SJSA1 (cell line): ENCODE measurements around the gene NSG1. TPM values are rescaled to one million over a fixed set of nuclear protein-coding genes. Genes with fewer than 3 reads are reported as not detected.

Source experiments
- DNase-seq, 2 experiments: peaks; one replicate each; pipeline ENCODE4 v3.0.0-alpha.2; 2015 to 2020; ENCODE audit warnings: low spot score in 2 of 2, low read depth in 1 of 2
- H3K27ac ChIP-seq: fragments of 250-450 bp; sonication (Bioruptor Pico); 2 replicates; pipeline ENCODE4 v1.5.1; 2020; ENCODE audit warnings: mild to moderate bottlenecking, moderate library complexity
- H3K27me3 ChIP-seq: fragments of 250-450 bp; sonication (Bioruptor Pico); replicated peaks from 2 replicates; pipeline ENCODE4 v1.5.1; 2020; ENCODE audit warnings: mild to moderate bottlenecking, moderate library complexity
- H3K36me3 ChIP-seq: fragments of 250-450 bp; sonication (Bioruptor Pico); 2 replicates; pipeline ENCODE4 v1.5.1; 2020; ENCODE audit warnings: mild to moderate bottlenecking
- H3K4me1 ChIP-seq: fragments of 250-450 bp; sonication (Bioruptor Pico); replicated peaks from 2 replicates; pipeline ENCODE4 v1.6.1; 2021; ENCODE audit warnings: mild to moderate bottlenecking
- H3K4me3 ChIP-seq: fragments of 250-450 bp; sonication (Bioruptor Pico); 2 replicates; pipeline ENCODE4 v1.5.1; 2020; ENCODE audit warnings: mild to moderate bottlenecking
- H3K9me3 ChIP-seq: fragments of 250-450 bp; sonication (Bioruptor Pico); replicated peaks from 2 replicates; pipeline ENCODE4 v1.5.1; 2020; ENCODE audit warnings: mild to moderate bottlenecking
- total RNA-seq: library from RNA; depleted of rRNA; stranded (reverse); fragments of >200 nt; shearing (Covaris generic); gene quantifications from 2 replicates; pipeline ENCODE4 v1.2.3, GENCODE V29; 2014

NSG1 gene
- total RNA-seq, 1 experiment from 2014 or later = not detected

DNA sequence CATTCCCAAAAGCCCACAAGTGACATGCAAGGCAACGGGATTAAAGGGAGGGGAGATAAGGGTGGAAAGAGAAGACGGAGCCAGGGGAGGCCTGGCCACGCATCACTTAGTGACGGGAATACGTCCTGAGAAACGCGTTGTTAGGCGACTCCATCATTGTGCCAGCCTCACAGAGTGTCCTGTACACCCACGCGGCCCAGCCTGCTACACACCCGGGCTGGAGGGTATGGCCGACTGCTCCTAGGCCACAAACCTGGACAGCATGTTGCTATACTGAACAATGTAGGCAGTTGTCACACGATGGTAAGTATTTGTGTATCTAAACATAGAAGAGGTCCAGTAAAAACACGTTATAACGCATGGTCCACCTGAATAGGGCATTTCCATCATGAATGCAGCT is 23.4 kb downstream of the NSG1 start:
- H3K4me1 ChIP-seq = no peaks in the 10 kb centered on the region
- no peak for DNase-seq
- no peak overlapping the region for H3K27ac ChIP-seq
- H3K9me3 ChIP-seq = no peaks in the 10 kb centered on the region
- H3K4me3 ChIP-seq = no peak overlapping the region
- peaks cover 25% of the 10 kb centered on the region for H3K27me3 ChIP-seq
- no peaks in the 10 kb centered on the region for H3K36me3 ChIP-seq

DNA sequence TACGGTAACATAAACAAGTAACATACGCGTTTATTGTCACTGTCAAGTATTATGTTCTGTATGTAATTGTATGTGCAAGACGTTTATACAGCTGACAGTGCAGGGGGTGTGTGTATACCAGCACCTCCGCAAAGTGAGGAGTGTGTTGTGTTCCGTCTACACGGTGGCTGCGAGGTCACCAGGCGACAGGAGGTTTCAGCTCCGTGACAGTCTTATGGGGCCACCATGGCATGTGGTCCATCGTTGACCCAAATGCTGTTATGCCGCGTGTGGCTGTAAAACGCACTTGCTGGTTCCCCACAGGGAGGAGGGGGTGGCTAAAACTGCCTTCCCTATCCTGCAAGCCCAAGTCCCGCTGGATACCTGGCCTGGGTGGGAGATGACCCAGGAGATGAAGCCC is 25.0 kb downstream of the NSG1 start:
- Histone ChIP-seq H3K27ac (no peak overlapping the region), H3K4me3 (no peak overlapping the region), H3K9me3 (no peaks in the 10 kb centered on the region), H3K27me3 (peaks cover 17% of the 10 kb centered on the region), H3K4me1 (no peaks in the 10 kb centered on the region), H3K36me3 (no peaks in the 10 kb centered on the region)
- DNase-seq = no peak

DNA sequence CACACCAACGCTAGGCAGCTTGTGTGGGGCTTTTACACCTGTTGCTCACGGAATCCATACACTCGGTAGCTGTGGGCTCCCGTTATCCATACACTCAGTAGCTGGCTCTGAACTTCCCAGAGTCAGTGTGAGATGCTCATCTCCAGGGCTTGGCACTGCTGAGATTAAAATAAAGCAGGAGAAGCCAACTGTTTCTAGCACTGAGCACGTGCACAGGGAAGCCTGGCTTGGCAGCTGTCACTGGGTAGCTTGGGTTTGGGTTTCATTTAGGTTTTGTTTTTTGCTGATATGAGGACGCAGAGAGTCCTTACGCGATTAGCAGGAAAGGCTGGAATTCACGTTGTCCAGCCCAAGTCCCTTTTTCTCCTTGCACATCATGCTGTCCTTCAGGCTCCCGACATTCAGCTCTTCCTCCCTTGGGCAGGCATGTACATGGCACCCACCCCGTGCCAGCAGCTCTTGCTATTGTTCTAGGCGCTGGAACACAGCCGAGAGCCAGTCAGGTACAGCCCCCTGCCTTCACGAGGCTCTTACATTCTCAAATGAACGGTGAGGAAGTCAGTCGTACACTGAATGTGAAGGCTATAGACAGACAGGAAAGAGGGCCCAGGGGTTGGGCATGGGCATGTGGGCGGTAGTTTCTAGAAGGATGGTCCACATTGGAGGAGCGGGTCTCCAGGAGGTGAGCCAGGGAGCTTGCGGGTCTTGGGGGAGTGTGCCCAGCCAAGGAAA is 25.9 kb downstream of the NSG1 start:
- peaks cover 11% of the 10 kb centered on the region for H3K27me3 ChIP-seq
- no peaks in the 10 kb centered on the region for H3K4me1 ChIP-seq
- H3K36me3 ChIP-seq = no peaks in the 10 kb centered on the region
- no peak overlapping the region for H3K27ac ChIP-seq
- no peak for DNase-seq
- H3K9me3 ChIP-seq = no peaks in the 10 kb centered on the region
- H3K4me3 ChIP-seq = no peak overlapping the region

DNA sequence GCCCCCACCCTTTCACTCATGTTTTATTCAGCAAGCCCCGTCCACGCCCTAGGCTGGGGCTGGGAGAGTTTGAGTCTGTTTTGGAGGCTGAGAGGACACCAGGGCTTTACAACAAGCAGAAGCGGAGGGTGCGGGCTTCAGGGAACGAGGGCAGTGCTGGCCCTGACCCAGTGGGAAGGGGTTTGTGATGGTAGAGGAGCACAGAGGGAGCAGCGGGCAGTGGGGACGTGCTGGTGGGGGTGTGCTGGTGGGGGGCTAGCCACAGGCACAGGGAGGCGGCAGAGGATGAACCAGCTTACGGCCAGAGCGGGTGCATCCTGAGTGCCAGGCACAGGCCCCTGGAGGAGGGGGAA is 26.4 kb downstream of the NSG1 start:
- no peaks in the 10 kb centered on the region for H3K4me1 ChIP-seq
- H3K4me3 ChIP-seq = no peak overlapping the region
- no peak overlapping the region for H3K27ac ChIP-seq
- H3K9me3 ChIP-seq = no peaks in the 10 kb centered on the region
- no peak for DNase-seq
- no peaks in the 10 kb centered on the region for H3K36me3 ChIP-seq
- H3K27me3 ChIP-seq = peaks cover 8% of the 10 kb centered on the region; the same call in 1 of the 2 replicates

DNA sequence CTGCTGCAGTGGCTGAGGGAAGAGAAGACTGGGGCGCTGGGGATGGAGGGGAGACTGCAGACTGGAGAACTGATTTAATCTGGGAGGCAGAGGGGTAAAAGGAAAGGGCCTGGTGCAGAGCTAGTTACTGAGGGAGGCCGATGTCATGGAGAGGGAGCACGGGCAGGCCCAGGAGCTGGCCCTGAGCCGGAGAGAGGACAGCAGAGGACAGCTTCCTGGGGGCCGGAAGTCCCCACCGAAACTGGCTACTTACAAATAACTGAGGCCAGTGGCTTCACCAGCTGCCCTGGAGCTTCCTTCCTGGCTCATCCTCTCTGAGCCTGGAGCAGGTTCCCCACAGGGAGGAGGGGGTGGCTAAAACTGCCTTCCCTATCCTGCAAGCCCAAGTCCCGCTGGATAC is 26.9 kb downstream of the NSG1 start:
- Histone ChIP-seq H3K4me3 (no peak overlapping the region), H3K36me3 (peaks cover under 1% of the 10 kb centered on the region; the same call in 1 of the 2 replicates), H3K4me1 (no peaks in the 10 kb centered on the region), H3K9me3 (no peaks in the 10 kb centered on the region), H3K27ac (no peak overlapping the region), H3K27me3 (peaks cover 3% of the 10 kb centered on the region; the same call in 1 of the 2 replicates)
- DNase-seq = no peak

DNA sequence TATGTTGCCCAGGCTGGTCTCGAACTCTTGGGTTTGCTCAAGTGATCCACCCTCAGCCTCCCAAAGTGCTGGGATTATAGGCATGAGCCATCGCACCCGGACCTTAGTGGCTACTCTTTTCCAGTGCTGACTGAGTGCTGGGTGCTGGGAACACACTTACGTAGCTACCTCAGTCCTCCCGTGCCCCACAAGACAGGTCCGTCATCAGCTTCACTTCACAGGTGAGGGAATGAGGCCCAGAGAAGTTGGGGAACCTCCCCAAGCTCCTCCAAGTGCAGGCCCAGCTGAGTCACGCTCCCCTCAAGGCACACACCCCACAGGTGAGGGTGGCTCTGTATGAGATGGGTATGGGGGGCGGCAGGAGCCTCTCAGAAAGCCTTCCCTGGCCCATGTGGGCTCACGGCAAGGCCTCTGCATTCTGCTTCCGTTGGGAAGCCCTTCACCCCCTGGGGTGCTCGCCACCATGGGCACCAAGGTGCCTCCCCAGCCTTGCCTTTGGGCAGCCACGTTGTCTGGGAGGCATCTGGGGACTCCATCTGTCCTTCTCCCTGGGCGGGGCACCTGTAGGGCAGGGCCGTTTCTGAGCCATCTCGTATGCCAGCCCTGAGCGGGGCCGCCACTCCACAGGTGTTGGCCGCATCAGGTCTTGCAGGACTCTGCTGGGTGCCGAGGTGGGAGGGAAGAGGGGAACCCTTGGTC is 28.4 kb downstream of the NSG1 start:
- H3K27ac ChIP-seq = no peak overlapping the region
- H3K9me3 ChIP-seq = no peaks in the 10 kb centered on the region
- no peaks in the 10 kb centered on the region for H3K27me3 ChIP-seq
- no peaks in the 10 kb centered on the region for H3K4me1 ChIP-seq
- peaks cover 15% of the 10 kb centered on the region for H3K36me3 ChIP-seq
- DNase-seq = no peak
- H3K4me3 ChIP-seq = no peak overlapping the region

DNA sequence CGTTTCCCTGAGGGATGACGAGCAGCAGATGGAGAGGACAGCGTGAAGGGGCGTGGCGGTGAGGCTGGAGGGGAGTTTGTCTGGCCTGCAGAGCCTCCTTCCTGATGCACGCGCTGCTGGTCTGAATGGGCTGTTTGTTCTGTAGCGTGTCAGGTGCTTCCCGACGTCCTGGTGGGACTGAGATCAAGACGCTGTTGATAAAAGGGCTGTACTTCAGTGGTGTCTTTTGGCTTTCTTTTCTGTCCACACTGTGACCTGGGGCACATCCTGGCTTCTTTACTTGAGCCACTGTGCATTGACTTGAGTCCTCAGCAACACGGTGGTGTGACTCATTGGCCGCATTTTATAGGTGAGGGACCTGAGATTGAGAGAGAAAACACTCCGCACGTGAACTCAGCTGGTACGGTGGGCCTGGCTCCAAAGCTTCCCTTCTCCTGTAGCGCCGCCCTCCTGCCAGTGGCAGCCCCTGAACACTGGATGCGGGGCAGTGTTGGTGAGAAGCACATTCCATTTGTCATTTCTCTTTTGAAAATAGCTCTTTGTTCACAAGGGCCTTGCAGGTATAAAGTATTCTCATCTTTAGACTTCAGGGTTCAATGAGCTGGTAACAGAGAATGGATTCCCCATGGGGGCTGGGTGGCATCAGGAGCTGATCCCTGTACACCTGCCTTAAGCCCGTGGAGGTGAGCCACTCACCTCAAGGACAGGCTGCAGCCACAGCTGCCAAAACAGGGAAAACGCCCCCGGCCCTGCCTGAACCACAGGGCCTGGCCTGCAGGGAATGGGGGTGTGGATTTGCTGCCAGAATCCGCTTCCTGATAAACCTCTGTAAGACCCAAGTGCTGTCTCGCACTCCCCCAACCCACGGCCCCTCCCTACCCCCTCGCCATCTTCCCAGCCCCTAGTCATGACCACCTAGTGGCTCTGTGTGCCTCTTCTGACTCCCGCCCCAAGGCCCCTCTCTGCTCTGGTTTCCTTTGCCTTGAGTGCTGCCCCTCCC is 29.2 kb downstream of the NSG1 start:
- no peak for DNase-seq
- Histone ChIP-seq H3K27ac (no peak overlapping the region), H3K4me3 (no peak overlapping the region), H3K36me3 (peaks cover 22% of the 10 kb centered on the region), H3K27me3 (no peaks in the 10 kb centered on the region), H3K4me1 (no peaks in the 10 kb centered on the region), H3K9me3 (no peaks in the 10 kb centered on the region)

DNA sequence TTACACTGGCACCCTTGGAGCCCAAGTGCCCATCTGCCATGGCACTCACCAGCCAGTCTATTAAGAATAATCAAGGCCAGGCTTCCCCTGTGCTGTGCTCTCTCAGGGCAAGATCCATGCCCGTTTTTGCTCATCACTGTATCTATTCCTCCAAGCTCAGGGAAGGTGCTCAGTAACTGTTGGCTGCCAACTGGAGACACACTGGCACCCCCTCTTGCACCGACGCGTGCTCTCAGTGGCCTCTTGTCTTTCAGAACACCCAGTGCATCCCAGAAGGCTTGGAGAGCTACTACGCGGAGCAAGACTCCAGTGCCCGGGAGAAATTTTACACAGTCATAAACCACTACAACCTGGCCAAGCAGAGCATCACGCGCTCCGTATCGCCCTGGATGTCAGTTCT is 30.1 kb downstream of the NSG1 start:
- H3K27me3 ChIP-seq = no peaks in the 10 kb centered on the region
- peak in 1 of 2 experiments; percentile 21 for DNase-seq
- H3K4me1 ChIP-seq = no peaks in the 10 kb centered on the region
- peaks cover 27% of the 10 kb centered on the region for H3K36me3 ChIP-seq
- no peak overlapping the region for H3K27ac ChIP-seq
- no peaks in the 10 kb centered on the region for H3K9me3 ChIP-seq
- H3K4me3 ChIP-seq = no peak overlapping the region

DNA sequence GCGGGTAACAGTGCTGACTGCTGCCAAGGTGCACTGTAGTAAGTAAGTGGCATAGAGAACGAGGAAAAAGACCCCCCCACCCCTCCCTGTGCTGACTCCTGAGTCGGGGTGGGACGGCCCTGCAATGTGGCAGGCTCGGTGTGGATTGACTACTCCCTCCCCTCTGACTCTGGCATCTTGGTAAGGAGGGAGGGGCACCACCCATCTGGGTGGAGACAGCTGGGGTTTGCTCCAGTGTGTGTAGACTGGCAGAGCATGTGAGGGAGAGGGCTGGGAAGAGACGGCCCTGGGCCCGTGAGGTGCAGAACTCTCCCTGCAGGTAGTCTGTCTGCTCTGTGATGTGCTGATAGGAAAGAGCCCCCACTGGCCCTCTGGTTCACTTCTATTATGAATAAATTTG is 31.0 kb downstream of the NSG1 start:
- DNase-seq = peak in 1 of 2 experiments; percentile 25
- H3K27ac ChIP-seq = no peak overlapping the region
- H3K27me3 ChIP-seq = no peaks in the 10 kb centered on the region
- no peaks in the 10 kb centered on the region for H3K9me3 ChIP-seq
- peaks cover 29% of the 10 kb centered on the region for H3K36me3 ChIP-seq
- no peak overlapping the region for H3K4me3 ChIP-seq
- no peaks in the 10 kb centered on the region for H3K4me1 ChIP-seq

DNA sequence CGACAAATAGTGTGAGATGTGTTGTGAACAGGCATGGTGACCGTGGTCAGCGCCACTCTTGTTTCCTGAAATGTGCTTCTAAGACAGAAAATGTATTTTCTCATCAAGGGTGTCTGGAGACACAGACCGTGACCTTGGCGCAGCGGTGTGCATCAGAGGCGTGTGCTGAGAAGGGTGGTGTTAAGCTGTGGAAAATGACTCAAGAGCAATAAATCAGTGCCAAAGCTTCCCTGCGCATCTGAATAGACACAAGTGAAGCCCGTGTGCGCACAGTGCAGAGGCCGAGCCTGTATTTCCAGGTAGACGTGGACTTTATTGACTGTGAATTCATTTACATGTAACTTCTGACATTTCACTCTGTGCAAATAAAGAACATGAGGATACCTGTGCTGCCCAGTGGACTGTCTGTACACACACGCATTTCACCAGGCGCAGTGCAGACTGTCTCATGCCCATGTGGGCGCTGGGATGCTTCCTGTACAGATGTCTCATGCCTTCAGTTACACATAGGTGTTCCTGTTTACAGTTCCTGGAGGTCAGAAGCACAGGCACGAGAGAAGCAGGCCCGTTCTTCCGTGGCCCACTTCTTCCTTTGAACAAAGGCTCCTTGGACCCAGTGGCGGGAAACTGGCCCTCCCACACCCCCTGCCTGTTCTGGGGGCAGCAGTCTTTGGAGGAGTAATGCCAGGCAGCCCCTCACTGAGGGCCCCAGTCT is 31.9 kb downstream of the NSG1 start:
- H3K36me3 ChIP-seq = peaks cover 37% of the 10 kb centered on the region
- no peaks in the 10 kb centered on the region for H3K9me3 ChIP-seq
- H3K4me3 ChIP-seq = no peak overlapping the region
- peak in 1 of 2 experiments; percentile 34 for DNase-seq
- no peaks in the 10 kb centered on the region for H3K27me3 ChIP-seq
- no peak overlapping the region for H3K27ac ChIP-seq
- H3K4me1 ChIP-seq = no peaks in the 10 kb centered on the region

DNA sequence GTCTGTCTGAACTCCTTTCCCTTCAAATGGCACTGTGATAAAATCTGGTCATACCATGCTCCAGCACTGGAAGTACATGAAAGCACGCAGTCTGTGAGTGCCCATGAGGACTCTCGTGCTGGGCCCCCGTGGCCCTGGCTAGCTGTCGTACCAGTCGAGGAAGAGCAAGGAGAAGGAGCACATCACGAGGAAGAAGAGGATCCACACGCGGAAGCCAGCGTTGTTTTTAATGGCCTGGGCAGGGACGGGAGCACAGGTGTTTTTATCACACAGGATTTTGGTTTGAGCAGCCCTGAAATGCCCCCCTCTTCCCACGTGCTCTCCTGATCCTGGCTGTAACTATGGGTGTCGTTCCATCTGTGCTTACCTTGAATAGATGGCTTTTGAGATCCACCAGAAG is 33.0 kb downstream of the NSG1 start:
- H3K4me3 ChIP-seq = no peak overlapping the region
- H3K36me3 ChIP-seq = peaks cover 38% of the 10 kb centered on the region
- DNase-seq = peak in 1 of 2 experiments; percentile 26
- no peaks in the 10 kb centered on the region for H3K9me3 ChIP-seq
- no peak overlapping the region for H3K27ac ChIP-seq
- H3K27me3 ChIP-seq = no peaks in the 10 kb centered on the region
- H3K4me1 ChIP-seq = no peaks in the 10 kb centered on the region

DNA sequence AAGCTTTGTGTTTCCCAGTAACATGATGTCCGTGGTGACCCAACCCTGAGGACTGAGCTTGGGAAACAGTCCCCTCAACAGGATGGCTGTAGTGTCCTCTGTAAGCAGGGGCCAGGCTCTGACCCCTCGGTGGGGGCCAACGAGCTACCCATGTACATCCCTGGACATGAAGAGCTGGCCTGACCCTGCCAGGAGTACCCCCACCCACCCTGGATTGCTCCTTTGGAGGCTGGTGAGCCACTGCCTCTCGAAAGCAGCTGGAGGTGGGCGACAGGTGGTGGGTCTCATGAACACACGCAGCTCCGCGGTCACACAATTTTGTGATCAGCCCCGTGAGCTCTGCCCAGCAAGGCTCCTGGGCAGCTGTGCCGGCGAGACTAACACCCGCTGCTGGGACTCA is 33.5 kb downstream of the NSG1 start:
- DNase-seq = peak in 1 of 2 experiments; percentile 43
- no peaks in the 10 kb centered on the region for H3K9me3 ChIP-seq
- H3K27me3 ChIP-seq = no peaks in the 10 kb centered on the region
- H3K27ac ChIP-seq = no peak overlapping the region
- H3K36me3 ChIP-seq = peaks cover 38% of the 10 kb centered on the region
- no peaks in the 10 kb centered on the region for H3K4me1 ChIP-seq
- no peak overlapping the region for H3K4me3 ChIP-seq

DNA sequence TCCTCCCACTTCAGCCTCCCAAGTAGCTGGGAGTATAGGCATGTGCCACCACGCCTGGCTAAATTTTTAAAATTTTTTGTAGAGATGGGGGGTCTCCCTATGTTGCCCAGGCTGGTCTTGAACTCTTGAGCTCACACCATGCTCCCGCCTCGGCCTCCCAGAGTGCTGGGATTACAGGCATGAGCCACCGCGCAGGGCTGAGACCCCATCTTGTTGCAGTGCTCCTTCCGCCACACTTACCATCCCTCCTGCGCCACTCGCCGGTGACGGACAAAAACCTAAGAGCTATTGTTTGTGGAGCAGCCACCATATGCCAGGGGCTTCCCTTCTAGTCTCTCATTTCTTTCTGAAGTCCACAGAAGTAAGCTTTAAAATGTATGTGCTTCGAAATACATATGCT is 34.5 kb downstream of the NSG1 start:
- no peaks in the 10 kb centered on the region for H3K27me3 ChIP-seq
- DNase-seq = peak in 1 of 2 experiments; percentile 28

More for the DNA sequence above, 34.5 kb downstream of the NSG1 start:
- H3K4me1 ChIP-seq = no peaks in the 10 kb centered on the region
- no peak overlapping the region for H3K4me3 ChIP-seq
- H3K27ac ChIP-seq = no peak overlapping the region
- H3K36me3 ChIP-seq = peaks cover 38% of the 10 kb centered on the region
- H3K9me3 ChIP-seq = no peaks in the 10 kb centered on the region
